ENCODE results near the gene IFT27.

The IFT27 gene

DNA sequence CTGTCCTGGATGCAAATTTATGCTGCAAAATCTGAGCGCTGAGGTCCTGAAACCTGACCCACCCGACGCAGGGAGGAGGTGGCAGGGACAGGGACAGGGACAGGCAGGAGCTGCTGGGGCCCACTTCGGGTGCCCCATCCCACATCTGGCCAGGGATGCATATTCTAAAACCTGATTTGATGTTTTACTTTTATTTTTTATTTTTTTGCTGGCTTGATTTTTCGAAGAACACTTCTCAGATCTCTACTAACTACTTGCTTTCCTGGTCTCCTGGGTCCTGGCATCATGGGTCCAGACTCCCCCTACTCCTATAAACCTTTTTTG, 41.6 kb upstream of the IFT27 start:
- DNase-seq (ENCODE audit: low spot score), result no peak
- no peak overlapping the region for H3K27ac ChIP-seq
- TF ChIP-seq, protein P1, sequence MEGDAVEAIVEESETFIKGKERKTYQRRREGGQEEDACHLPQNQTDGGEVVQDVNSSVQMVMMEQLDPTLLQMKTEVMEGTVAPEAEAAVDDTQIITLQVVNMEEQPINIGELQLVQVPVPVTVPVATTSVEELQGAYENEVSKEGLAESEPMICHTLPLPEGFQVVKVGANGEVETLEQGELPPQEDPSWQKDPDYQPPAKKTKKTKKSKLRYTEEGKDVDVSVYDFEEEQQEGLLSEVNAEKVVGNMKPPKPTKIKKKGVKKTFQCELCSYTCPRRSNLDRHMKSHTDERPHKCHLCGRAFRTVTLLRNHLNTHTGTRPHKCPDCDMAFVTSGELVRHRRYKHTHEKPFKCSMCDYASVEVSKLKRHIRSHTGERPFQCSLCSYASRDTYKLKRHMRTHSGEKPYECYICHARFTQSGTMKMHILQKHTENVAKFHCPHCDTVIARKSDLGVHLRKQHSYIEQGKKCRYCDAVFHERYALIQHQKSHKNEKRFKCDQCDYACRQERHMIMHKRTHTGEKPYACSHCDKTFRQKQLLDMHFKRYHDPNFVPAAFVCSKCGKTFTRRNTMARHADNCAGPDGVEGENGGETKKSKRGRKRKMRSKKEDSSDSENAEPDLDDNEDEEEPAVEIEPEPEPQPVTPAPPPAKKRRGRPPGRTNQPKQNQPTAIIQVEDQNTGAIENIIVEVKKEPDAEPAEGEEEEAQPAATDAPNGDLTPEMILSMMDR (IDR thresholded peaks at IDR 0.05), result no peak
- H3K4me3 ChIP-seq, result no peak overlapping the region

DNA sequence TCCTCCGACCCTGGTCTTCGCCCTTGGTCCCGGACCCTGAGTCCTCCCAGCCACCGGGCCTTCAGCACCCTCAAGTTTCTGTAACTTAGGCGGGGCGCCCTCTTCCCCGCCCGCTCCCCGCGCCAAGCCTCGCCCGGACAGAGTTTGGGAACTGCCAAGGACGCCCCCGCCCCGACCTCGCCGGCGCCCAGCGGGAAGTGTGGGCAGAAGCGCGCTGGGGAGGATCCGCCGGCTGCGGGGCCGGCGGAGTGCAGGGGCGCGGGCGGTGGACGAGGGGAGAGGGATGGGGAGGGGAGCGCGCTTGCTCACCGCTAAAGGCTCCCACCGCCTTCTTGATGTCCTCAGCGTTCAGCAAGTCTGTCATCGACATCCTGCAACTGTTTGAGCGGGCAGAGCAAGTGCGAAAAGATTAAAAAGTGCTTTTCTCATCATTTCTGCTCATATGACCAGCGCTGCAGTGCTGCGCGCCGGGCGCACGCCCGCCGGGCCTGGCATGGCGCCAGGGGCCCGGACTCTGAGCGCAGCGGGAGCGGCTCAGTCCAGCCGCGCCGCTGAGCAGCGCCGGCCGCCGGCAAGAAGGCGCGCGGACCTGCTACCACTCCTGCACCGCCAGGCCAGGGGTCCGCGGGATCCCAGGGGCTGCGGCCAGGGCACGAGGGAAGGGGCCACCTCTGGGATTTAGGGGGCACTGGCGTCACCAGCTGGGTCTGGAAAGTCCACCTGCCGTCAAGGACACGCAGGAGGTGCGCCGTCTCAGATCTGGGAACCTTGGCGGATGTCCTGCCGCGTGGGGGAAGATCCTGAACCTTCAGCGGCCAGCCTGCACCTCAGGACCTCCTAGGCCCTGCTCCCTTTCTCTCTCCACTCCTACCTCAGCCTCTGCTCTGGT, 41.0 kb upstream of the IFT27 start, which contains the start of gene PVALB:
Gene PVALB (minus strand): TSS at position 400 of the 889 bp plus-strand sequence. CDS start 30 bp downstream, at position 370.
- Histone ChIP-seq H3K27ac (no peak within 1 kb of the TSS), H3K4me3 (peak within 1 kb of the TSS; percentile 58)
- DNase-seq (ENCODE audit: low spot score), result no peak
- TF ChIP-seq, protein P1 (IDR thresholded peaks at IDR 0.05), result no peak

DNA sequence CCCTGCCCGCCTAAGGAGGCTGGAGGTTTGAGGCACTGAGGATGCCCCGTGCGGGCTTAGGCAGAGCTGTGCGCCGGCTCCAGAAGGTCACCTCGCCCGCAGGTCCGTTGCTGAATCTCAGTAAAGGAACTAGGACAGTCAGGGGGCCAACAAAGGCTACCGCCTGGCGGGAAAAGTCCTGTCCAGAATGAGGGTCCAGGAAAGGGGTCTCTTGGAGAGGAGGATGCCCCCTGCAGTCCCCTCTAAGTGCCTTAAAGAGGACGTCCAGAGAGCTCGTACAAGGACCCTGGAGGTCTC, 40.4 kb upstream of the IFT27 start:
- no peak for DNase-seq (ENCODE audit: low spot score)
- H3K27ac ChIP-seq, result no peak overlapping the region
- H3K4me3 ChIP-seq, result peak overlapping the region; percentile 58

DNA sequence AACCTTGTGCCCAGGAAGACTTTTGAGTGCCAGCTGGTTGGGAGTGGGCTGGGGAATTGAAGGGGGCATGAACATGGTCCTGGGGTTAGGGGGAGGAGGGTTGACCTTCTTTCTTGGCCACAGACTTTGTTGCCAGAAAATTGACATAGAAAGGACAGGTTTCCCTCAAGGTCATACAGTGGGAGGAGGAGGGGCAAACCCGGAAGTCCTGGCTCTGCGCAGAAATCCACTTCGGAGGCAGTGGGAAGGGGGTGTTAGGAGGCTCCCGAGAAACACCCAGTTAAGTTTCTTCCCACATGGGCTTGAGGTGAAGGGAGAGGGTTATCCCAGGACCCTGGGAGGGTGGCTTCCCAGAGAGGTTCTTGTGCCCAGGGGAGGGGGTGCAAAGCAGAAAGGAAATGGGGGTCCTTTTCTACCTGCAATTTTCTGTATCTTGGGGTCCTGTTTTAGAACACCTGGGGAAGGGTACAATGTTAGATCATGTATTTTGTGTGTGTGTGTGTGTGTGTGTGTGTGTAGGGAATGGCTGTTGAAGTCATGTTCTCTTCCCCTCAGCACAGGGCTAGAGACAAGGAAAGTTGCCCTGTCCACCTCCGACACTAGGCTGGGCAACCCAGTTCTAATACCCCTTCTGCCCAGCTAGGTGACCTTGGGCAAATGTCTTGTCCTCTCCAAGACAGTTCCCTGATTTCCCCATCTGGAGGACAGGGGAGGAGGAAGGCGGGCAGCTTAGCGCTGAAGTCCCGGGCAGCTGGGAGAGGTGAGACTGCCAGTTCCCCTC, 39.8 kb upstream of the IFT27 start:
- no peak for DNase-seq (ENCODE audit: low spot score)
- TF ChIP-seq, protein P1 (IDR thresholded peaks at IDR 0.05), result no peak
- Histone ChIP-seq H3K27ac (no peak overlapping the region), H3K4me3 (no peak overlapping the region)

More for the DNA sequence above, 40.4 kb upstream of the IFT27 start:
- TF ChIP-seq, protein P1 (IDR thresholded peaks at IDR 0.05), result no peak

DNA sequence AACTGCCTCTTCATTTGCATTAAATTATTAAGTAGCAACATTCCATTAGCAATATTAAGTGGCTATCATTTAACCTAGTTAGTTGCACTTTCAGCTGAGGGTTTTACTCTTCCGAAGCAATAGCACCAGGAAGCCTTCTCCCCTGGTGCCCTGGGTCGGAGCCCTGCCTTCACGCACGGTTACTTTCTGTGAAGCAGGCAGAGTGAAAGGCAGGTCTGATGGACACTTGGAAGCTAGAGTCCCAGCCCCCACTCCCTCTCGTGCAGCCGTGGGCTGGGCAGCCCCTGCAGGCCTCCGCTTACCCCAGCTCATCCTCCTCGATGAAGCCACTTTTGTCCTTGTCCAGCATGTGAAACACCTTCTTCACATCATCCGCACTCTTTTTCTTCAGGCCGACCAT, 38.9 kb upstream of the IFT27 start:
- TF ChIP-seq, protein P1 (IDR thresholded peaks at IDR 0.05), result no peak
- Histone ChIP-seq H3K27ac (no peak overlapping the region), H3K4me3 (no peak overlapping the region)
- no peak for DNase-seq (ENCODE audit: low spot score)

DNA sequence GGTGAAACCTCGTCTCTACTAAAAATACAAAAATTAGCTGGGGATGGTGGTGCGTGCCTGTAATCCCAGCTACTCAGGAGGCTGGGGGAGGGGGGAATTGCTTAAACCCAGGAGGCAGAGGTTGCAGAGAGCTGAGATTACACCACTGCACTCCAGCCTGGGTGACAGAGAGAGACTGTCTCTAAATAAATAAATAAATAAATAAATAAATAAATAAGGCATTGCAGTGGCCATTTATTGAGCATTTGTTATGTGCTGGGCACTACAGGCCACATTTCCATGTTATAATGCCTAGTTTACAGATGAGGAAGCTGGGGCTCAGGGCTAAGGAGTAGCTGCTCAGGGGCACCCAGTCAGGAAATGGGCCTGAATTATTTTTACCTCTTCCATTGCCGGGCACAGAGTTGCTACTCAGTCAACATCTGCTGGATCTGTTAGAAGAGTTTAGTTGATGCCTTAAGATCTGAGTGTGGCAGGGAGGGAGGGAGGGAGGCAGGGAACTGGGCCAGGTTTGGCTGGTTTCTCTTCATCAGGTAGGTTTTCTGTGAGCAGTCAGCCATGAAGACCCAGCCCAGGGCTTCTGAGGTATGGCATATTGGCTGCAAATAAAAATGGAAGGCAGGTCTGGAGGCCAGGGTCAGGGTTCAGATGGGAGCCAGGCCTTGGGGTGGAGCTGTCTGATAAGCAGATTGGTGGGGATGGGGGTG, 35.3 kb upstream of the IFT27 start:
- TF ChIP-seq, protein P1 (IDR thresholded peaks at IDR 0.05), result no peak
- H3K27ac ChIP-seq, result no peak overlapping the region
- DNase-seq (ENCODE audit: low spot score), result no peak
- H3K4me3 ChIP-seq, result no peak overlapping the region

Measured in coronary artery (tissue), 2 donors.